GM19455 (cell line): Measurements from ENCODE around the gene TNK1.

Source experiments
- ATAC-seq: cut with Tn5 transposase; IDR thresholded peaks from one replicate; pipeline ENCODE4 v1.9.1; 2021; ENCODE audit not compliant: unreplicated experiment

The TNK1 gene

DNA sequence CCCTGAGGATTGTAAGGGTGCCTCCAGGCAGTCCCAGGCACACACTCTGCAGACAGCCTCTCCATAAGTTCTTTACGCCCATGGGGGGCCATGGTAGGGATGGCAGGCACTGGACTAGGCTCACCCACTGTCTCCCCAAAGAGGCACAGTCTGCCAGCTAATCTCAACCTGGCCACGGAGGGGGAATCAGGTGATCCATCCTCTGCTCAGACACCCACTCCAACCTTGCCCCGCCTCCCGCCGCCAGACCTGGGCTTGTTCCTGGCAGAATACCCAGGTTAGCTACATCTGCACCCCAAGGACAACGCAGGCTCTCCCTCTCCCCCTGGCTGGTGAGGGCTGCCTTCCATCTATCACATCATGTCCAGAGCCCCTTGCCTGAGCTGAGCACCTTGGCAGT is 28.0 kb downstream of the TNK1 start:
- no peak for ATAC-seq

DNA sequence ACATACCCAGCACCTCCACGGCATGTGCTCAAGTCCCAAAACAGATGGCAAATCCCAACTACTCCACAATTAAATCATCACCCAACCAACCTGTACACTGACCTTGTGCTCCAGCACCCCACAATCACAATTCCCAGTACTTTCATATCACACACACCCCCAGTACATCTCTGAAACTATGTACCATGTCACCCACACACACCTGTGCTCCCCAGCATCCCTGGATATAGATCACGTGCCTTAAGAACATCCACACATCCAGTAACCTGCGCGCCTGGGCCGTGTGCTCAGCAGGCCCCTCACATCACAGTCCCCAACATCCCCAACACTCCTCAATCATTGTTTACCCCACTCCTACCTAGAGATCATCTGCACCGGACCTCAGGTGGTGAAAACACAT is 28.8 kb downstream of the TNK1 start:
- ATAC-seq, result no peak

DNA sequence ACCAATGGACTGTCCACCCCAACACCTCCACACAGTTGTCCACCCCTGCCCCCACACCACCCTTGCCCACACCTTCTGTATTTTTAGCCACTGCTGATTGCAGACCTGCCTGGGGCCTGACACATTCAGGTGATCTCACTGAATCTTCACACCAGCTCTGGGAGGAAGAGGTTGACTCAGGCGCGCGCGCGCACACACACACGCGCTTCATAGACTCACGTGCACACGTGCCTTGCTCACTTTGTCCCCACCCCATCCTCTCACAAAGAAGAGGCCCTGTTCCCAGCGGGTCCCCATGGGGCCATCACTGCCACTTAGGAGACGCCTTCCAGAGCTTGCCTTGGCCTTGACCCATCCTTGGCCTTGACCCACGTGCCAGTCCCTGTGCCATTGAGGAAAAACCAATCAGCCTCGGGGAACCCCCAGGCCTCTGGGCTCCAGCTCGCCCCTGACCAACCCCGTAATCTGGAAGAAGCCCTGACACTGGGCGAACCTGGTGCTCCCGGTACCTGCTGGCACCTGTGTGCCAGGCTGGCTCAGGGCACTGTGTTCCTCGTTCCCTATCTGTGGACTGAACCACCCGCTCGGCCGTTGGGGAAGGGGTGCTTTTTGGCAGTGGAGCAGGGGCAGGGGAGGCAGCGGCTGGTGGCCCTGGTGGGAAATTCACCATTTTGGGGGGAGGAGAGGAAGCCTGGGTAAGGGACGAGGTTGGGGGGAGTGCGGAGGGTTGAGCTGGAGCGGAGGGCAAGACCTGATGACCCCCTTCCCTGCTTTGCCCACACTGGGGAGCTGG is 29.9 kb downstream of the TNK1 start:
- ATAC-seq, result no peak

DNA sequence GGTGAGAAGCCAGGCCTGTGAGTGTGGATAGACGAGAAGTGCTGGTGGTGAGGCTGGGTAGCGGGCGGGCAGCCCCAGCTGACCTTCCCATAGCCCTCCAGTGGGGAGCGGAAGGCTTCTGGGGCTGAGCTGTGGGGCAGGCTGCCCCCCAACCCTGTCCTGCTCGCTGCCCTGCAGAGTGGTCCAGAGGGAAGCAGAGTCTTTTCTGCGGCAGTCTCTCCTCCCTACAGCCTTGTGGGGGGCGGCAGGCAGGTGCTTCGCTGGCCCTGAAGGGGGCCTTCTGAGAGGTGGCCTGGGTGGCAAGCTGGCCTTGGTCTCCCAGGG is 30.5 kb downstream of the TNK1 start:
- ATAC-seq, result no peak

DNA sequence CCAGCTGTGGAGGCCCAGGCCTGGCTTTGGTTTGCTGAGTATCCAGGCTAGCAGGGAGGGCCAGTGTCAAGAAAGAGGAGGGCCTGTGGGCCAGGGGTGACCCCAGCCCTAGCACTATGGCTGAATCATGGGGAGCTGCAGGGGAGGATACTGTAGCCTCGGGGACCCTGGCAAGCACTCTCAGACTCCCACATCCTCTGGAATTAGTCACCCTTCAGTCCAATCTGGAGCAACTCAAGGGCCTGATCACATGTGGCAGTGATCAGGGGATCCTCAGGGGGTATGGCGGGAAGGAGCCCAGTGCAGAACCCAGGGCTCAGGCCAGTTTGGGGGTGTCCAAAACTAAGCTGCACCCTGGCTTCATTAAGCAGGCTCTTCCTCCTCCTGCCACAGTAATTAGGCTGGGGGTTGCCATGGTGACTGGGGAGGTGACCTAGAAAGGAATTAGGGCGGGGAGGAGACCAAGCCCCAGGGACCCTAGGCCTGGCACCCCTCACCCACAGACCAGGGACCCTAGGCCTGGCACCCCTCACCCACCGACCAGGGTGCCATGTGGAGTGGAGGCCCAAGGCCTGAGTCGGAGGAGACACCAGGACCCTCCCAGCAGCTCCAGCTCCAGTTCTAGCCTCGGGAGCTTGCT is 32.6 kb downstream of the TNK1 start:
- no peak for ATAC-seq

DNA sequence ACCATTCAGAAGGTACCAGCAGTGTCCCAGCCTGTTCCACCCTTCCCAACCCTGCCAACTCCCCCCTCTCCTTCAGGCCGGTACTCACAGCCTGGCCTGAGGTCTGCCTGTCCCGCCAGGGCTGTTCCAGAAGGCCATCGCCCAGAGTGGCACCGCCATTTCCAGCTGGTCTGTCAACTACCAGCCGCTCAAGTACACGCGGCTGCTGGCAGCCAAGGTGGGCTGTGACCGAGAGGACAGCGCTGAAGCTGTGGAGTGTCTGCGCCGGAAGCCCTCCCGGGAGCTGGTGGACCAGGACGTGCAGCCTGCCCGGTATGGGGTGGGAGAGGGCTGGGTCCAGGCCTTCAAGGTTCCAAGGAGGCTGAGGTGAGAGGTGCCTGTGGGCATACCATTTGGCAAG is 33.9 kb downstream of the TNK1 start:
- no peak for ATAC-seq

DNA sequence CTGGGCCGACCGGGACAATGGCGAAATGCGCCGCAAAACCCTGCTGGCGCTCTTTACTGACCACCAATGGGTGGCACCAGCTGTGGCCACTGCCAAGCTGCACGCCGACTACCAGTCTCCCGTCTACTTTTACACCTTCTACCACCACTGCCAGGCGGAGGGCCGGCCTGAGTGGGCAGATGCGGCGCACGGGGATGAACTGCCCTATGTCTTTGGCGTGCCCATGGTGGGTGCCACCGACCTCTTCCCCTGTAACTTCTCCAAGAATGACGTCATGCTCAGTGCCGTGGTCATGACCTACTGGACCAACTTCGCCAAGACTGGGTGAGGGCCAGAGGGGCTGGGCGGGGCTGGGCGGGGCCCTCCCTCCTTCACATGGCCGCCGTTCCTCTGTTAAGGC is 34.9 kb downstream of the TNK1 start:
- no peak for ATAC-seq

DNA sequence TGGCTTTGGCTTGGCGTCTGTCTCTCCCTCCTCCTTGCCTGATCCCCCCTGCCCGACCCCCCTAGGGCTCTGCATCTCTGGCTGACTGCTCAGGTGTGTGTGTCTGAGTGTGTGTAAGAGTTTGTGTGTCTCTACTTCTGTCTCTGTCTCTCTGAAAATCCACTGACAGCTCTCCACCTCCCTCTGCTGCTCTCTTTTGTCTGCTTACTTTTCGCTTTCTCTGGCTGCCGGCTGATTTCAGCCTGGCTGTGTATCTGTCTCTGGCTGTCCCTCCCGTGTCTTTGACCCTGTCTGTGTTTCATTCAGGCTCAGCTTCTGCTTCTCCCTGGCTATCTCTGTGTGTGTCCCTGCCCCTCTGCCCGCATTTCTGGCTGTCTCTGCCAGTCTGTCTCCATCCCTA is 35.4 kb downstream of the TNK1 start:
- no peak for ATAC-seq

DNA sequence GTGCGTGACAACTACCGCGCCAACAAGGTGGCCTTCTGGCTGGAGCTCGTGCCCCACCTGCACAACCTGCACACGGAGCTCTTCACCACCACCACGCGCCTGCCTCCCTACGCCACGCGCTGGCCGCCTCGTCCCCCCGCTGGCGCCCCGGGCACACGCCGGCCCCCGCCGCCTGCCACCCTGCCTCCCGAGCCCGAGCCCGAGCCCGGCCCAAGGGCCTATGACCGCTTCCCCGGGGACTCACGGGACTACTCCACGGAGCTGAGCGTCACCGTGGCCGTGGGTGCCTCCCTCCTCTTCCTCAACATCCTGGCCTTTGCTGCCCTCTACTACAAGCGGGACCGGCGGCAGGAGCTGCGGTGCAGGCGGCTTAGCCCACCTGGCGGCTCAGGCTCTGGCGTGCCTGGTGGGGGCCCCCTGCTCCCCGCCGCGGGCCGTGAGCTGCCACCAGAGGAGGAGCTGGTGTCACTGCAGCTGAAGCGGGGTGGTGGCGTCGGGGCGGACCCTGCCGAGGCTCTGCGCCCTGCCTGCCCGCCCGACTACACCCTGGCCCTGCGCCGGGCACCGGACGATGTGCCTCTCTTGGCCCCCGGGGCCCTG is 36.3 kb downstream of the TNK1 start:
- ATAC-seq, result no peak

DNA sequence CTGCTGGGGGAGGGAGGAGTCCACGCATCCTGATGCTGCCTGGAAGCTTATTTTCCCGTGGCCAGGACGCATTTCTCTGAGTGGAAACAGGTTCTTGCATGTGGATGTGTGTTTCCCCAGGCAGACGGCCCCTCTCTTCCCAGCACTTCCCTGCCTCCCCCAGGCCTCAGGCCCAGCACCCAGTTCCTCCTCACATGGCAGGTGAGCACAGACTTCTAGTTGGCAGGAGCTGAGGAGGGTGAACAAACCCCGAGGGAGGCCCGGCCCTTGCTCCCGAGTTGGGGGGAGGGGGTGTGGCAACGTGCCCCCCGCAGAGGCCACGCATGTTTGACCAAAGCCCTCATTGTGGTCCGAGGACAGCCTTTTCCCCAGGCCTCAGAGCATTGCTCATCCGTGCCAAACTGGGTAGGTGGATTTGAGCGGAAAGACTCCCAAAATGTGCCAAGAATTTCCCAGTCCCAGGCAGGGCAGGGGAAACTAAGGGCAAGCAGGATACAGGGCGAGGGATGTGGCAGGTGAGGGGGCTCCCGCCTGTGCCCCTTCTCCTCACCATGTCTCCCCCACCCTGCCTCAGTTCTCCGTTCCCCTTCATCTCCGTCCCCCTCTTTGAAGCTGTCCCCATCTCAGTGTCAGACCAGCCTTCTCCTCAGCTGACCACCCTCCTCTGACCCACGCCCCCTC is 37.7 kb downstream of the TNK1 start:
- no peak for ATAC-seq

DNA sequence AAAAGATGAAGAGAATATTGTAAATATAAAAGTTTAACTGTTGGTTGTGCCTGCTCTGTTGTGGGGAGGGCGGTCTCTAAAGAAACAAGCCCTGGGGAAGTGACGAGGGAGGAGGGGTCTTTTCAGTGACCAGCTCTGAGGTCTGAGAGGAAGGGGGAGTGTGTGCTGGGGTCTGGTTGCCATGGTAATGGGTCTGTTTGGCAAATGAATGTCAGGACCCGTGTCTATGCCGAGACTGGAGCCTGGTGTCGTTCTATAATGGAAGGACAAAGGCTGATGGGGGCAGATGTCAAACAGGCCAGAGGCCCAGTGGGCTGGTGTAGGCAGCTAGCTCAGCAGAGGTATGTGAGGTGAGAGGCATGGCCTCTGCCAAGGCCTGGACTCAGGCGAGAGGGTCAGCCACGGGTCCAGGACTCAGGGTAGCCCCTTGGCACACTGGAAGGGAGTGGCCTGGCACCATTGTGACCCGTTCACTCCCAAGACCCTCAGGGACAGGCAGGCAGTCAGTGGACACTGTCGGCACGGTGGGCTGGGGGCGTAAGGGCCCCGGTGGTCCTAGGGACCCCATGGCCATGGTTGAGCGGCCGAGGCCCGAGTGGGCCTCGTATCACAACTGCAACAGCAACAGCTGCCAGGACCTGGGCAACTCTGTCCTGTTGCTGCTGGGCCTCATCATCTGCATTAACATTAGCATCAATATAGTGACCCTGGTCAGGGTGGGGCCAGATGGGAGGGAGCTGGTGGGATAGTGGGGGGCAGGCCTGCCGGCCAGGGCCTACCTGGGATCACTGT is 39.1 kb downstream of the TNK1 start, which contains the start of gene SPEM1:
TSS of gene SPEM1 (plus strand) at position 506 of the 792 bp plus-strand sequence. CDS start at position 567, 61 bp downstream.
- no peak for ATAC-seq

DNA sequence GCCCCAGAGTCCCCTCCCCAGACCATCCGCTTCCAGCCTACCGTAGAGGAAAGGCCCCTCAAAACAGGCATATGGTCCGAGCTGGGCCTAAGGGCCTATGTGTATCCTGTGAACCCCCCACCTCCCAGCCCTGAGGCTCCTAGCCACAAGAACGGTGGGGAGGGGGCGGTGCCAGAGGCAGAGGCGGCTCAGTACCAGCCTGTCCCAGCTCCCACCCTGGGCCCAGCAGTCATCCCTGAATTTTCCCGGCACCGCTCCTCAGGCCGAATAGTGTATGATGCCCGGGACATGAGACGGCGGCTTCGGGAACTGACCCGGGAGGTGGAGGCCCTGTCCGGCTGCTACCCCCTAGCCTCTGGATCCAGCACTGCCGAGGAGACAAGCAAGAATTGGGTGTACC is 40.3 kb downstream of the TNK1 start:
- no peak for ATAC-seq

DNA sequence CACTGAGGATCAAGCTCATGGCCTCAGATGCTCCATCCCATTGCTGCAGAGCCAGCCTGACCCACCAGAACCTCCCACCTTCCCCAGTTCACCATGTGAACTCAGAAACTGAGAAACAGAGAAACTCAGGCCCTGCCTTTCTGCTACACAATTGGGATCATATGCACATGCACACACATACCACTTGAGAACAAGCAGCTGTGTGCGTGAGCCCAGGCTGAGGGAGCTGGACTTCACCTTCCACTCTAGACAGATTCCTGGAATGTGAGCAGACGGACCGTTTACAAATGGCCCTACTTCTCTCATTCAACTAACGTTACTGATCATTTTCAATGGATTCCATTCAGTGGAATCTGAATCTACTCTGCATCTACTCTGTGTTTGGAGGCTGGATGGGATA is 42.8 kb downstream of the TNK1 start:
- no peak for ATAC-seq

DNA sequence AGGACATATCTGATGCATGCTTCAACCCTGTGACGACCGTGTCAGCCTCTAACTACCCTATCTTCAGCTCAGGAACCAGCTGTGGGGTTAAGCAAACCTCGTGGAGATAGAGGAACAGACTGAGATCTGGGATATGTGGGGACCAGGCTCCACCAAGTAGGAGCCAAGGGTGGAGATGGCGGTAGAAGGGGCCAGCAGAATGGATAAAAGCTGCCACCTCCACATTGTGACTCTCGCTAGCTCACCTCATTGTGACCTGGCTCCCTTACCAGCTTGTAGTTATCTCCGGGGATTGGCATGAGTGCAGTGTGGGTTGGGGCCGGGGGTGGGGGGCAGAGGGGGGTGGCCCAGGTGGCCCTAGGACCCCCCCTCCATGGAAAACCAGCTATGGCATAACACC is 44.4 kb downstream of the TNK1 start, which contains the start of gene SPEM2:
TSS of gene SPEM2 (plus strand) at position 301 of the 400 bp plus-strand sequence. CDS start at position 374, 73 bp downstream.
- ATAC-seq, result no peak

DNA sequence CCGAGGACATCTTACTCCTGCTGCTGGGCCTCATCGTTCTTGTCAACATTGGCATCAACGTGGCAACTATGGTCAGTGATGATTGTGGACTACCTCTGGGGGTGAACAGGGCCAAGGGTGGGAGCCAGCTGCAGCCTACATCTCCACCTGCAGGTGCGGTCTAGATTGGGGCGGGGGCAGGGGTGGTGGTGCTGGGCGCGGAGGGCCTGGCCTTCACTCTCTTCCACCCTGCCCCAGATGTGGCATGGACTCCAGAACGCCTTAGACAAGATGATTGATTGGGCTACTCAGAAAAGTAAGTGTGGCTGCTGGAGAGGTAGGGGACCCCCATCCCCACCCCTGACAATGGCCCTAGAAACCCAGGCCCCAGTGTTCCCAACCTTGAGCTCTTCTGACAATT is 44.9 kb downstream of the TNK1 start:
- no peak for ATAC-seq

DNA sequence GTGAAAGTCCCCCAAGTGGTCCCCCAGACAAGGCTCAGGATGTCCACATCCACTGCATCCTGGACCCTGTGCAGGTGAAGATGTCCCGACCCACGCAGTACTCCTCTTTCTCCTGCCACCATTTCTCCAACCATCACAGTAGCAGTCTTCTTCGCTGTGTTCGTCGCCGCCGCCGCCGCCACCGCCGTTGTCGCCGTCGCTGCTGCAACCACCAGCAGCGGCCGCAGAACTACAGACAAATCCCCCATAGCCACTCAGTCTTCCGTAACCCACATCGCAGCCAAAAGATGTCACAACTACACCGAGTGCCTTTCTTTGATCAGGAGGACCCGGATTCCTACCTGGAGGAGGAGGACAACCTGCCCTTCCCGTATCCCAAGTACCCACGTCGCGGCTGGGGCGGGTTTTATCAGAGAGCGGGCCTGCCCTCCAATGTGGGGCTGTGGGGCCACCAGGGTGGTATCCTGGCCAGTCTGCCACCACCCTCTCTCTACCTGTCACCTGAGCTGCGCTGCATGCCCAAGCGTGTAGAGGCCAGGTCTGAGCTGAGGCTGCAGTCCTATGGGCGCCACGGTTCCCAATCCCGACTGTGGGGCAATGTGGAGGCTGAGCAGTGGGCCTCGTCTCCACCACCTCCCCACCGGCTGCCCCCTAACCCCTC is 45.4 kb downstream of the TNK1 start:
- no peak for ATAC-seq

DNA sequence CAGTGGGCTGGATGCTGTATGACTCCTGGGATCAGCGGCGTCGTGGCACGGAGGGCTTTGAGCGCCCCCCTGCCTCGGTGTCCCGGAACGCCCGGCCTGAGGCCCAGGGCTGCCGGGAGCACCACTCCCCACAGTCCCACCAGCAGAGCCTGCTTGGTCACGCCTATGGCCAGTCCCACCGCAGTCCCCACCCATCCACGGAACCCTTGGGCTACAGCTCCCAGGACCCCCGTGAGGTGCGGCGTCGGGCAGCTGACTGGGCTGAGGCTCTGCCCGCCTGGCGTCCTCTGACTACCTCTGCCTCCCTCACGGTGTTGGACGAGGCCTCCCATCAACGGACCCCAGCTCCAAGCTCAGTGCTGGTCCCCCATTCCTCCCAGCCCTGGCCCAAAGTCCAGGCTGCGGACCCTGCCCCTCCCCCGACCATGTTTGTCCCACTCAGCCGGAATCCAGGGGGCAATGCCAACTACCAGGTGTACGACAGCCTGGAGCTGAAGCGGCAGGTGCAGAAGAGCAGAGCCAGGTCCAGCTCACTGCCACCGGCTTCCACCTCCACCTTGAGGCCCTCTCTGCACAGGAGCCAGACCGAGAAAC is 46.1 kb downstream of the TNK1 start:
- no peak for ATAC-seq

DNA sequence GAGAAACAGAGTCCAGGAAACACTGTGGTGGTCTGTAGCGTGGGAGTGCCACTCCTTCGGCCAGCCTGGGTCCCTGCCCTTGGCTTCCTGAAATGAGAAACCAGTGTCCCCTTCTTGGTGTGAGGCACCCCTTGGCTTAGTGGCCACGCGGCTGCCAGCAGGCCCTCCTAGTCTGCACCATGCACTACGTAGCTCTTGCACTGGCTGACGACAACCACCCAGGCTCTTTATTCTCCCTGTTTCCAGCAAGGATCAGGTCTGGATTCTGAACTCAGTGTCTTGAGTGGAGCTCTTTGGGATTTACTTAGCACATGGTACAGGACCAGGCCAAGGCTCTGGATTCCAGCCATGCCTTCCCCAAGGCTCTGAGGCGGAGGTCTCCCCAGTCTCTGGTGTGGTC is 46.7 kb downstream of the TNK1 start:
- no peak for ATAC-seq

DNA sequence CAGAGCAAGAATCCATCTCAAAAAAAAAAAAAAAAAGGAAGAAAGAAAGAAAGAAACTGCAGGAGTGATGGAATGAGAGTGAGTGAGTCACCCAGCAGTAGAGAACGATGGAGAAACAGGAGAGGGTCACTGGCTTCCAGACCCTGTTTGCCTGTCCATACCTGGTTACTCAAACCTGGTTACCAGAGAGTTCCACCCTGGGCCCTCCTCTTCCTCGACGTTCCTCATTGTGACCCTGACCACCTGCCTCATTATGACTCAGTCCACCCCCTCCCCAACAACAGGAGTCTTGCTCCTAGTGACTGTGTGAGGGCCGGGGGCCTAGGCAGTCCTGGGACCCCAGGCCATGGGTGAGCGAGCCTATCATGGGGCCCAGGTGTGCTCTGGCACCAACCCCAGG is 47.7 kb downstream of the TNK1 start, which contains the start of gene SPEM3:
TSS of gene SPEM3 (plus strand) at position 301 of the 400 bp plus-strand sequence. CDS start at position 347, 46 bp downstream.
- ATAC-seq, result no peak

DNA sequence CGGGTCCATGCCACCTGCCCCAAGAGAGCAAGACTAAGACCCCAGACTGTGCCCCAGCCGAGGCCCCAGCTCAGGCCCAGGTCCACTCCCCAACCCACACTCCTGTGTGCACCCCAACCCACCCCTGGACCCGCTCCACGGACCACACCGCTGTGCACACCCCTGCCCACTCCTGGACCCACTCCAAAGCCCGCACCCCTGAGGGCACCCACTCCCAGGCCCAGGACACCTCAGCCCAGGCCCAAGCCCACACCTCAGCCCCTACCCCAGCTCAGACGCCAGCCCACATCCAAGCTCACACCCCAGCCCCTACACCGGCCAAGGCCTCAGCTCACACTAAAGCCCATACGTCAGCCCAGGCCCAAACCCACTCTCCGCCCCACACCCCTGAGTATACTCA is 48.8 kb downstream of the TNK1 start:
- no peak for ATAC-seq
